PC-3 (cell line): ENCODE data around the gene MACROD2. TPM values are rescaled to one million over a fixed set of nuclear protein-coding genes. Genes with fewer than 3 reads are reported as not detected.

Experiments
- ATAC-seq: fragments of 200-7000 bp; cut with Tn5 transposase; 2 replicates; pipeline ENCODE4 v1.9.1; 2020; ENCODE audit warnings: mild to moderate bottlenecking, moderate library complexity
- BruUV-seq: library from RNA; stranded (reverse); fragments of 400-500 nt; replicated peaks from 2 replicates; lab custom pipeline; 2021; lab: Mats Ljungman, UMichigan
- CTCF ChIA-PET: fragments of 300-600 bp; sonication (Branson Sonifier 250); formaldehyde crosslinking; loops from one replicate; lab custom pipeline; 2022; ENCODE audit warnings: antibody characterized with exemption; lab: Charles Lee
- POLR2A ChIA-PET: fragments of 300-600 bp; sonication (Branson Sonifier 250); formaldehyde crosslinking; loops from one replicate; lab custom pipeline; 2022; ENCODE audit warnings: antibody characterized with exemption; ENCODE audit not compliant: unreplicated experiment; lab: Charles Lee
- DNase-seq: peaks from one replicate; pipeline ENCODE4 v3.0.0-alpha.2; 2015
- H2AFZ ChIP-seq: fragments of 300-600 bp; sonication (generic); 2 replicates; pipeline ENCODE4 v1.6.0; 2016; ENCODE audit warnings: antibody characterized with exemption, low read length
- H3F3A ChIP-seq: fragments of 300-600 bp; sonication (generic); one replicate; pipeline ENCODE4 v1.6.0; 2017; ENCODE audit warnings: antibody characterized with exemption, low read length, control low read depth, mild to moderate bottlenecking; ENCODE audit not compliant: unreplicated experiment
- H3K27ac ChIP-seq: fragments of 300-600 bp; sonication (generic); 2 replicates; pipeline ENCODE4 v1.5.1; 2016; ENCODE audit warnings: mild to moderate bottlenecking, low read length
- H3K27me3 ChIP-seq: fragments of 300-600 bp; sonication (generic); 2 replicates; pipeline ENCODE4 v1.6.1; 2016; ENCODE audit warnings: low read length, mixed read lengths
- H3K36me3 ChIP-seq: fragments of 300-600 bp; sonication (generic); 2 replicates; pipeline ENCODE4 v1.6.1; 2016; ENCODE audit warnings: low read depth, mixed run types, low read length, mixed read lengths
- H3K4me1 ChIP-seq: fragments of 300-600 bp; sonication (generic); 2 replicates; pipeline ENCODE4 v1.5.1; 2016; ENCODE audit warnings: low read length; ENCODE audit not compliant: insufficient read depth
- H3K4me2 ChIP-seq: fragments of 300-600 bp; sonication (generic); 2 replicates; pipeline ENCODE4 v1.6.0; 2016; ENCODE audit warnings: low read length
- H3K4me3 ChIP-seq: fragments of 300-600 bp; sonication (generic); 2 replicates; pipeline ENCODE4 v1.5.1; 2016; ENCODE audit warnings: mild to moderate bottlenecking, low read length, mixed read lengths
- H3K79me2 ChIP-seq: fragments of 300-600 bp; sonication (generic); 2 replicates; pipeline ENCODE4 v1.6.1; 2017; ENCODE audit warnings: low read length, mixed read lengths
- H3K9ac ChIP-seq: fragments of 300-600 bp; sonication (generic); 2 replicates; pipeline ENCODE4 v1.6.0; 2016; ENCODE audit warnings: mild to moderate bottlenecking, low read length
- H3K9me2 ChIP-seq: fragments of 300-600 bp; sonication (generic); replicated peaks from 2 replicates; pipeline ENCODE4 v1.6.1; 2016; ENCODE audit warnings: mixed run types, low read length, mixed read lengths
- H3K9me3 ChIP-seq: fragments of 300-600 bp; sonication (generic); 2 replicates; pipeline ENCODE4 v1.6.1; 2016; ENCODE audit warnings: low read length, mixed read lengths
- H4K20me1 ChIP-seq: fragments of 300-600 bp; sonication (generic); 2 replicates; pipeline ENCODE4 v1.6.1; 2016; ENCODE audit warnings: low read length, mixed read lengths
- EZH2 ChIP-seq: fragments of 300-600 bp; sonication (generic); IDR thresholded peaks from one replicate; pipeline ENCODE4 v1.6.1; 2017; ENCODE audit warnings: antibody characterized with exemption, mild to moderate bottlenecking, low read length; ENCODE audit not compliant: unreplicated experiment
- EZH2phosphoT487 ChIP-seq: fragments of 300-600 bp; sonication (generic); IDR thresholded peaks from 2 replicates; pipeline ENCODE4 v1.6.1; 2018; ENCODE audit warnings: mild to moderate bottlenecking, antibody characterized with exemption, low read length, borderline replicate concordance
- intact Hi-C: fragments of 100-400 bp; cut with micrococcal nuclease; formaldehyde crosslinking; loops from 2 replicates; pipeline ENCODE4 v1.9.0; 2023
- total RNA-seq: library from RNA; depleted of rRNA; stranded (reverse); fragments of >200 nt; gene quantifications from 2 replicates; pipeline ENCODE4 v1.2.3, GENCODE V29; 2014
- TF ChIP-seq, protein P1 (sequence below): fragments of 300-600 bp; sonication (generic); conservative IDR thresholded peaks from 2 replicates; pipeline ENCODE4 v1.5.1; 2017; ENCODE audit warnings: antibody characterized with exemption, low read depth, mild to moderate bottlenecking, low read length

MACROD2 gene
- total RNA-seq, 1 experiment from 2014 or later = 3.1 TPM

DNA sequence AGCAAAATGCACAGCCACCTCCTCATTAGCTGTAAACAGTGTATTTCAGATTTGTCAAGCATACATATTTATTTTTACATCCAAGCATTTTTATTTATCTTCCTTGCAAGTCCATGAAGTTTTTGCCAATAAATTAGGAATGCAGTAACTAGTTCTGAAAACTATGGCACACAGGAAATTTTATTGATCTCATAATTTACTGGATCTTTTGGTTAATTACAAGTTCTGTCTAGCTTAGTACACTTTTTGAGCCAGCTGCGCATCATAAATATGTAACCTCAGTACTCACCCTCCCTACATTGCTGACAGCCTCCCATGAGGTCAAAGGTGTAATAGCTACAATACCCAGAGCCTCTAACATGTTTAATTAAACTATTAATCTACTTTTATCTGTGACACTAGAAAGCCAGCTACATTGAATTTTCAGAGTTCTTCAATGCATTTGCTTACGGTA is 1679.8 kb downstream of the MACROD2 start:
- no peak for DNase-seq
- CTCF ChIA-PET = no interaction called here
- Histone ChIP-seq H4K20me1 (no peaks in the 10 kb centered on the region), H3K4me2 (no peak overlapping the region), H3K27me3 (no peaks in the 10 kb centered on the region), H3K79me2 (no peaks in the 10 kb centered on the region), H3K9ac (no peak overlapping the region), H2AFZ (no peak overlapping the region), H3F3A (peaks cover 4% of the 10 kb centered on the region), H3K9me2 (no peaks in the 10 kb centered on the region), H3K36me3 (no peaks in the 10 kb centered on the region), H3K4me3 (no peak overlapping the region), H3K4me1 (peaks cover 46% of the 10 kb centered on the region), H3K27ac (no peak overlapping the region), H3K9me3 (no peaks in the 10 kb centered on the region)
- ATAC-seq = no peak
- intact Hi-C loops = loop anchor here (5.0 kb wide), 1 partner anchor 62 kb away; no protein-coding TSS in a partner anchor
- TF ChIP-seq, protein P1, sequence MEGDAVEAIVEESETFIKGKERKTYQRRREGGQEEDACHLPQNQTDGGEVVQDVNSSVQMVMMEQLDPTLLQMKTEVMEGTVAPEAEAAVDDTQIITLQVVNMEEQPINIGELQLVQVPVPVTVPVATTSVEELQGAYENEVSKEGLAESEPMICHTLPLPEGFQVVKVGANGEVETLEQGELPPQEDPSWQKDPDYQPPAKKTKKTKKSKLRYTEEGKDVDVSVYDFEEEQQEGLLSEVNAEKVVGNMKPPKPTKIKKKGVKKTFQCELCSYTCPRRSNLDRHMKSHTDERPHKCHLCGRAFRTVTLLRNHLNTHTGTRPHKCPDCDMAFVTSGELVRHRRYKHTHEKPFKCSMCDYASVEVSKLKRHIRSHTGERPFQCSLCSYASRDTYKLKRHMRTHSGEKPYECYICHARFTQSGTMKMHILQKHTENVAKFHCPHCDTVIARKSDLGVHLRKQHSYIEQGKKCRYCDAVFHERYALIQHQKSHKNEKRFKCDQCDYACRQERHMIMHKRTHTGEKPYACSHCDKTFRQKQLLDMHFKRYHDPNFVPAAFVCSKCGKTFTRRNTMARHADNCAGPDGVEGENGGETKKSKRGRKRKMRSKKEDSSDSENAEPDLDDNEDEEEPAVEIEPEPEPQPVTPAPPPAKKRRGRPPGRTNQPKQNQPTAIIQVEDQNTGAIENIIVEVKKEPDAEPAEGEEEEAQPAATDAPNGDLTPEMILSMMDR = no peak
- TF ChIP-seq EZH2 (no peak), EZH2phosphoT487 (no peak)
- POLR2A ChIA-PET = no interaction called here
- no TSS peak for BruUV-seq

DNA sequence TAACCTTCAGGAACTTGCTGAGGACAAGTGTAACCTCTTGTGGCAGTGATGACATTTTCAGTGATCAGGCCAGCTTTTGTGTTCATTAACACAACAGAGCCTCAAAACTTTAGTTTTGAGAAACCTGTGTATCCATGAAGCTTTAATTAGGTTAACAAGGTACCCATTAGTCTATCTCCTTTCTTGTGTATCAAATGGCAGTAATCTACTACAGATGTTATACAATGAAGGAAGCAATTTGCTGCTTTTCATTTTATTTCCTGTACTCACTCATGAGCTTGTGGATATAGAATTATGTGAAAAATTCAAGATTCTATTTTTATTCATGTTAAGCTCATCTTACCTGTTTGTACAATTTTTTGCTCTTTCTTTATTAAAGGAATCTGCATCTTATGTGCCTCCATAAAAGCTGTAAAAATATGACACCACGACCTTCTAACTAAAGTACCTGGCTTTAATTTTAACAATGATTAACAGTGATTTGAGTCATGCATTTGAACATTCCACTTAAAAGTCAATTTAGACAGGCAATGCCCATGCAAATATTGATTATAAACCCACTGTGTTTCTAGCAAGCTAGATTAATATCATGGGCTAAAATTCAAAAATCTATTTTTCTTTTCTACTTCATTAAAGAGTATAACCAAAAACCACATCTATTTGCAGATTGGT is 1680.6 kb downstream of the MACROD2 start:
- Histone ChIP-seq H3K79me2 (no peaks in the 10 kb centered on the region), H3K27ac (no peak overlapping the region), H3K4me1 (peaks cover 46% of the 10 kb centered on the region), H3K9me3 (no peaks in the 10 kb centered on the region), H3F3A (peaks cover 4% of the 10 kb centered on the region), H2AFZ (no peak overlapping the region; the same call in 1 of the 2 replicates), H3K27me3 (no peaks in the 10 kb centered on the region), H3K36me3 (no peaks in the 10 kb centered on the region), H4K20me1 (no peaks in the 10 kb centered on the region), H3K4me2 (peak overlapping the region; percentile 23; the same call in 1 of the 2 replicates), H3K4me3 (no peak overlapping the region), H3K9me2 (no peaks in the 10 kb centered on the region), H3K9ac (no peak overlapping the region)
- TSS peak; percentile 31 for BruUV-seq
- intact Hi-C loops = loop anchor here (5.0 kb wide), 1 partner anchor 61 kb away; no protein-coding TSS in a partner anchor
- CTCF ChIA-PET = no interaction called here
- TF ChIP-seq, protein P1 = no peak
- TF ChIP-seq EZH2 (no peak), EZH2phosphoT487 (no peak)
- ATAC-seq (peak; percentile 9), DNase-seq (peak; percentile 27)
- POLR2A ChIA-PET = interaction anchor here (0.6 kb wide), 1 partner anchor 264 kb away, joined by 6 read pairs; no protein-coding TSS in a partner anchor

DNA sequence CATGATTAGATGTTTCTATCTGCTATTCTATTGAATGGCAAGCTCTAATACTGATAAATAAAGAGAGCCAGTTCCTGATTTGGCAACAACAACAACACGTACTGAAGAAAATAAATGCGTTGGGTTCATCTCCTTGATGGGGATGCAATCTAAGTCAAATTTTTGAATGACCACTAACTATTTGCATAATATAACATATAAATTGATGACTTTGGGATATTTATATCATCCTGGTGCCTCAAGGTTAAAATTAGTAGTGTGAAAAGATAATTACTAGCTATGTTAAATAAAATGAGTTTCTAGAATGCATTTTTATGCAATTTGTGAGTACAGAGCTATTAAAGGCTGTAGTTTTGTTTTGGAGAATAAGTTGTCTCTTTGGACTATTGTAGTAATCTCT is 1681.5 kb downstream of the MACROD2 start:
- ChIA-PET POLR2A (no interaction called here), CTCF (no interaction called here)
- Histone ChIP-seq H4K20me1 (no peaks in the 10 kb centered on the region), H3K9me2 (no peaks in the 10 kb centered on the region), H3K4me3 (no peak overlapping the region), H3K9me3 (no peaks in the 10 kb centered on the region), H3K79me2 (no peaks in the 10 kb centered on the region), H3F3A (peaks cover 4% of the 10 kb centered on the region), H3K27me3 (no peaks in the 10 kb centered on the region), H3K9ac (no peak overlapping the region), H2AFZ (no peak overlapping the region), H3K36me3 (no peaks in the 10 kb centered on the region), H3K27ac (no peak overlapping the region), H3K4me2 (0 out of 2 replicates have a peak overlapping the region, but pooled peaks have one; percentile 23), H3K4me1 (peaks cover 46% of the 10 kb centered on the region)
- intact Hi-C loops = loop anchor here (5.0 kb wide), 1 partner anchor 60 kb away; no protein-coding TSS in a partner anchor
- no TSS peak for BruUV-seq
- no peak for ATAC-seq
- TF ChIP-seq EZH2phosphoT487 (no peak), EZH2 (no peak)
- TF ChIP-seq, protein P1 = no peak
- no peak for DNase-seq
